HepG2 (cell line): ENCODE results near the gene CCNB1. TPM values are rescaled to one million over a fixed set of nuclear protein-coding genes. Genes with fewer than 3 reads are reported as not detected.

ENCODE experiments used
- CENPX ChIP-seq: sonication (generic); formaldehyde crosslinking; IDR thresholded peaks from 2 replicates; pipeline ENCODE4 v1.9.0; 2021; ENCODE audit warnings: mild to moderate bottlenecking, missing genetic modification reagents, moderate library complexity
- DPF2 ChIP-seq: sonication (generic); formaldehyde crosslinking; IDR thresholded peaks from 2 replicates; pipeline ENCODE4 v1.4.0; 2020; ENCODE audit warnings: mild to moderate bottlenecking, low read depth, missing genetic modification reagents, borderline replicate concordance
- GABPA ChIP-seq, 2 experiments: IDR thresholded peaks; 2 replicates each; pipeline ENCODE4 v1.6.1; 2011 to 2016; ENCODE audit warnings: low read depth in 2 of 2, low read length in 1 of 2, missing biosample characterization in 1 of 2, missing genetic modification characterization in 1 of 2
- GATAD1 ChIP-seq: IDR thresholded peaks from 2 replicates; pipeline ENCODE4 v1.6.1; 2016; ENCODE audit warnings: missing genetic modification reagents, missing compliant biosample characterization
- HCFC1 ChIP-seq: fragments of 150-350 bp; IDR thresholded peaks from 2 replicates; pipeline ENCODE4 v1.6.1; 2014; ENCODE audit warnings: low read depth, low read length
- HNRNPLL ChIP-seq: fragments of 200-400 bp; formaldehyde crosslinking; IDR thresholded peaks from 2 replicates; pipeline ENCODE4 v1.6.1; 2017; ENCODE audit warnings: mild to moderate bottlenecking, low read depth, low read length; ENCODE audit not compliant: poor library complexity, severe bottlenecking
- KLF6 ChIP-seq: IDR thresholded peaks from 2 replicates; pipeline ENCODE4 v1.8.0; 2016; ENCODE audit warnings: missing biosample characterization, missing genetic modification reagents
- NFIB ChIP-seq: sonication (generic); formaldehyde crosslinking; IDR thresholded peaks from 2 replicates; pipeline ENCODE4 v1.9.0; 2021; ENCODE audit warnings: missing genetic modification reagents, mild to moderate bottlenecking, borderline replicate concordance
- PHF21A ChIP-seq: sonication (generic); formaldehyde crosslinking; IDR thresholded peaks from 2 replicates; pipeline ENCODE4 v1.5.0; 2020; ENCODE audit warnings: mild to moderate bottlenecking, missing genetic modification reagents
- POLR2AphosphoS5 ChIP-seq: IDR thresholded peaks from 2 replicates; pipeline ENCODE4 v1.6.1; 2012; ENCODE audit warnings: low read depth, low read length
- RAD21 ChIP-seq: fragments of 450-650 bp; formaldehyde crosslinking; IDR thresholded peaks from 2 replicates; pipeline ENCODE4 v1.5.0; 2020; ENCODE audit warnings: mild to moderate bottlenecking
- SALL2 ChIP-seq: sonication (generic); formaldehyde crosslinking; IDR thresholded peaks from 2 replicates; pipeline ENCODE4 v1.8.1; 2023; ENCODE audit warnings: mild to moderate bottlenecking, missing genetic modification reagents, inconsistent platforms
- SAP130 ChIP-seq: IDR thresholded peaks from 2 replicates; pipeline ENCODE4 v1.6.1; 2016; ENCODE audit warnings: low read depth
- SSRP1 ChIP-seq: IDR thresholded peaks from 2 replicates; pipeline ENCODE4 v1.6.1; 2016; ENCODE audit warnings: control low read depth
- ZNF333 ChIP-seq: sonication (generic); formaldehyde crosslinking; IDR thresholded peaks from 2 replicates; pipeline ENCODE4 v1.4.0; 2020; ENCODE audit warnings: mild to moderate bottlenecking, missing genetic modification reagents, borderline replicate concordance
- ZNF572 ChIP-seq: sonication (generic); formaldehyde crosslinking; IDR thresholded peaks from 2 replicates; pipeline ENCODE4 v1.5.1; 2020; ENCODE audit warnings: mild to moderate bottlenecking, missing genetic modification reagents
- ZSCAN21 ChIP-seq: sonication (generic); formaldehyde crosslinking; IDR thresholded peaks from 2 replicates; pipeline ENCODE4 v1.8.0; 2022; ENCODE audit warnings: mild to moderate bottlenecking, missing genetic modification reagents, moderate library complexity, borderline replicate concordance
- polyA plus RNA-seq, 8 experiments: library from polyadenylated mRNA; depleted of rRNA in 3 of 8; stranded (reverse) in 7 of 8; unstranded in 1 of 8; fragments of >200 nt; fragmentation: Illumina TruSeq in 4 of 8; extraction: Trizol in 4 of 8; gene quantifications; 2 replicates each; pipeline versions ENCODE4 v1.2.1 to v1.2.3, GENCODE V29; 2011 to 2016; ENCODE audit warnings: low read depth in 4 of 8, missing spikeins in 1 of 8, mixed read lengths in 1 of 8; ENCODE audit not compliant: insufficient read depth in 1 of 8
- total RNA-seq, 5 experiments: library from RNA; depleted of rRNA; stranded (reverse); fragments of >200 nt; fragmentation: Illumina TruSeq; extraction: Trizol; gene quantifications; 2 replicates each; pipeline ENCODE4 v1.2.3, GENCODE V29; 2016; ENCODE audit warnings: low read depth in 1 of 5
- TF ChIP-seq, protein P1 (sequence below): sonication (generic); formaldehyde crosslinking; IDR thresholded peaks from 2 replicates; pipeline ENCODE4 v1.8.0; 2022; ENCODE audit warnings: mild to moderate bottlenecking, missing genetic modification reagents, moderate library complexity
- TF ChIP-seq, protein P2 (sequence below): sonication (generic); formaldehyde crosslinking; IDR thresholded peaks from 2 replicates; pipeline ENCODE4 v1.4.0; 2020; ENCODE audit warnings: missing genetic modification reagents
- TF ChIP-seq, protein P3 (sequence below): sonication (generic); formaldehyde crosslinking; IDR thresholded peaks from 2 replicates; pipeline ENCODE4 v1.4.0; 2020; ENCODE audit warnings: mild to moderate bottlenecking, missing genetic modification reagents
- TF ChIP-seq, protein P4 (sequence below): sonication (generic); formaldehyde crosslinking; IDR thresholded peaks from 2 replicates; pipeline ENCODE4 v1.4.0; 2020; ENCODE audit warnings: mild to moderate bottlenecking, low read depth, missing genetic modification reagents

Gene CCNB1
- total and polyA plus RNA-seq, 2 of the 13 experiments (the other 11 are each of a cell fraction or from before 2014, with no cell fraction given) = 82.3 to 316 TPM

DNA sequence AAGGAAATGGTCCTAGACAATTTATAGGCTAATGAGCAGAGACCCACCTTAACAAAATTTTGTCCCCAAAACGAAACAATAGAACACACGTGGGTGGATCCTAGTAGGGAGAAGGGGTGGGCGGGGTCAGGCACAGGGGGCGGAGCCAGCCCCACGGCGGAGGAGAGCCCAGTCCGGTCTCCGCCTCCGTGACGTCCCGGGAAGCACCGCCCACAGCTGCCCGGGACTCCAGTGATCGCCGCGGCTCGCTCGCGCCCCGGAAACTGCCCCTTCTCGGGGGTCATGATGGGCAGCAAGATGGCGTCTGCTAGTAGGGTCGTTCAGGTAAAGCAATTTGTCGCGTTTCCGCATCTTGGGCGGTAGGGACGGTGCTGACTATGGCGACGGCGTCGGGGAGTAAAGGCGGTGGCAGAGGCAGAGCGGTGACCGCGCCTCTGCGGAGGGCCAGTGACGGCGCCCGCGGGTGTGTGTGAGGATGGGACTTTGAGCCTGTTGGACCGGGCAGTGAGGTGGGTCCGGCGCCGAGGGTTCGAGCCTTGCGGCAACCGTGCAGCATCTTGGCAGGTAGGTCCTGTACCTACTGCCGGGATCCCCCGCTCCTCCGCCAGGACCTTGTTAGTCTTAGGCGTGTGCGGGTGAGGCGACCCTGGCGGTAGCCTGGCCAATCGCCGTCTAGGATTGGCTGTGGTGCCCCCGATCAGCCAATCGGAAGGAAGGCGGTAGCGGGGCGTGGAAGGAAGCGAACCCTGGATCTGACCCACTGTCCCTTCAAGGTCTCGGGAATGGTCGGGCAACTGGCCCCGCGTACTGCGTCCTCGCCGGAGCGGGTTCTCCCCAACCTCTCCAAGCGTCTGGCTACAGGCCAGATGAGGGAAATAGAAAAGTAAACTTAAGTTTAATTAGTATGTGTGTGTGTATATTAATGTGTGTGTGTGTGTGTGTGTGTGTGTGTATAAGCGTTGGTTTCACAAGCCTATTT lies 50.9 kb downstream of the CCNB1 start (continued):
- peak; percentile 41; the same call in 1 of the 2 replicates for TF ChIP-seq RAD21 (CRISPR knock-in tag)
- no peak for TF ChIP-seq CENPX (CRISPR knock-in tag)
- TF ChIP-seq NFIB (CRISPR knock-in tag) = no peak
- peak; percentile 84; the same call in 1 of the 2 replicates for TF ChIP-seq ZNF333 (CRISPR knock-in tag)
- TF ChIP-seq SAP130 (CRISPR knock-in tag) = peak; percentile 90
- TF ChIP-seq PHF21A = peak; percentile 77
- peak; percentile 57 for TF ChIP-seq GABPA (IDR thresholded peaks at IDR 0.05; ENCODE audit: low read depth, low read length)
- peak; percentile 86 for TF ChIP-seq GABPA (CRISPR knock-in tag; IDR thresholded peaks at IDR 0.05; ENCODE audit: low read depth)
- peak; percentile 50; the same call in 1 of the 2 replicates for TF ChIP-seq ZNF572 (CRISPR knock-in tag)
- TF ChIP-seq ZSCAN21 (CRISPR knock-in tag) = peak; percentile 77; the same call in 1 of the 2 replicates
- TF ChIP-seq HCFC1 = no peak
- TF ChIP-seq, protein P1, sequence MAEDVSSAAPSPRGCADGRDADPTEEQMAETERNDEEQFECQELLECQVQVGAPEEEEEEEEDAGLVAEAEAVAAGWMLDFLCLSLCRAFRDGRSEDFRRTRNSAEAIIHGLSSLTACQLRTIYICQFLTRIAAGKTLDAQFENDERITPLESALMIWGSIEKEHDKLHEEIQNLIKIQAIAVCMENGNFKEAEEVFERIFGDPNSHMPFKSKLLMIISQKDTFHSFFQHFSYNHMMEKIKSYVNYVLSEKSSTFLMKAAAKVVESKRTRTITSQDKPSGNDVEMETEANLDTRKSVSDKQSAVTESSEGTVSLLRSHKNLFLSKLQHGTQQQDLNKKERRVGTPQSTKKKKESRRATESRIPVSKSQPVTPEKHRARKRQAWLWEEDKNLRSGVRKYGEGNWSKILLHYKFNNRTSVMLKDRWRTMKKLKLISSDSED (CRISPR knock-in tag) = no peak
- peak; percentile 88 for TF ChIP-seq POLR2AphosphoS5
- TF ChIP-seq GATAD1 (CRISPR knock-in tag) = peak; percentile 83
- TF ChIP-seq SALL2 (CRISPR knock-in tag) = peak; percentile 87; the same call in 1 of the 2 replicates
- TF ChIP-seq, protein P2, sequence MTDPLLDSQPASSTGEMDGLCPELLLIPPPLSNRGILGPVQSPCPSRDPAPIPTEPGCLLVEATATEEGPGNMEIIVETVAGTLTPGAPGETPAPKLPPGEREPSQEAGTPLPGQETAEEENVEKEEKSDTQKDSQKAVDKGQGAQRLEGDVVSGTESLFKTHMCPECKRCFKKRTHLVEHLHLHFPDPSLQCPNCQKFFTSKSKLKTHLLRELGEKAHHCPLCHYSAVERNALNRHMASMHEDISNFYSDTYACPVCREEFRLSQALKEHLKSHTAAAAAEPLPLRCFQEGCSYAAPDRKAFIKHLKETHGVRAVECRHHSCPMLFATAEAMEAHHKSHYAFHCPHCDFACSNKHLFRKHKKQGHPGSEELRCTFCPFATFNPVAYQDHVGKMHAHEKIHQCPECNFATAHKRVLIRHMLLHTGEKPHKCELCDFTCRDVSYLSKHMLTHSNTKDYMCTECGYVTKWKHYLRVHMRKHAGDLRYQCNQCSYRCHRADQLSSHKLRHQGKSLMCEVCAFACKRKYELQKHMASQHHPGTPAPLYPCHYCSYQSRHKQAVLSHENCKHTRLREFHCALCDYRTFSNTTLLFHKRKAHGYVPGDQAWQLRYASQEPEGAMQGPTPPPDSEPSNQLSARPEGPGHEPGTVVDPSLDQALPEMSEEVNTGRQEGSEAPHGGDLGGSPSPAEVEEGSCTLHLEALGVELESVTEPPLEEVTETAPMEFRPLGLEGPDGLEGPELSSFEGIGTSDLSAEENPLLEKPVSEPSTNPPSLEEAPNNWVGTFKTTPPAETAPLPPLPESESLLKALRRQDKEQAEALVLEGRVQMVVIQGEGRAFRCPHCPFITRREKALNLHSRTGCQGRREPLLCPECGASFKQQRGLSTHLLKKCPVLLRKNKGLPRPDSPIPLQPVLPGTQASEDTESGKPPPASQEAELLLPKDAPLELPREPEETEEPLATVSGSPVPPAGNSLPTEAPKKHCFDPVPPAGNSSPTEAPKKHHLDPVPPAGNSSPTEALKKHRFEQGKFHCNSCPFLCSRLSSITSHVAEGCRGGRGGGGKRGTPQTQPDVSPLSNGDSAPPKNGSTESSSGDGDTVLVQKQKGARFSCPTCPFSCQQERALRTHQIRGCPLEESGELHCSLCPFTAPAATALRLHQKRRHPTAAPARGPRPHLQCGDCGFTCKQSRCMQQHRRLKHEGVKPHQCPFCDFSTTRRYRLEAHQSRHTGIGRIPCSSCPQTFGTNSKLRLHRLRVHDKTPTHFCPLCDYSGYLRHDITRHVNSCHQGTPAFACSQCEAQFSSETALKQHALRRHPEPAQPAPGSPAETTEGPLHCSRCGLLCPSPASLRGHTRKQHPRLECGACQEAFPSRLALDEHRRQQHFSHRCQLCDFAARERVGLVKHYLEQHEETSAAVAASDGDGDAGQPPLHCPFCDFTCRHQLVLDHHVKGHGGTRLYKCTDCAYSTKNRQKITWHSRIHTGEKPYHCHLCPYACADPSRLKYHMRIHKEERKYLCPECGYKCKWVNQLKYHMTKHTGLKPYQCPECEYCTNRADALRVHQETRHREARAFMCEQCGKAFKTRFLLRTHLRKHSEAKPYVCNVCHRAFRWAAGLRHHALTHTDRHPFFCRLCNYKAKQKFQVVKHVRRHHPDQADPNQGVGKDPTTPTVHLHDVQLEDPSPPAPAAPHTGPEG (CRISPR knock-in tag) = no peak
- peak; percentile 76 for TF ChIP-seq HNRNPLL
- TF ChIP-seq, protein P3, sequence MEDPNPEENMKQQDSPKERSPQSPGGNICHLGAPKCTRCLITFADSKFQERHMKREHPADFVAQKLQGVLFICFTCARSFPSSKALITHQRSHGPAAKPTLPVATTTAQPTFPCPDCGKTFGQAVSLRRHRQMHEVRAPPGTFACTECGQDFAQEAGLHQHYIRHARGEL (CRISPR knock-in tag) = 0 out of 2 replicates have a peak, but pooled peaks have one; percentile 34
- peak; percentile 92 for TF ChIP-seq KLF6 (CRISPR knock-in tag)
- TF ChIP-seq, protein P4, sequence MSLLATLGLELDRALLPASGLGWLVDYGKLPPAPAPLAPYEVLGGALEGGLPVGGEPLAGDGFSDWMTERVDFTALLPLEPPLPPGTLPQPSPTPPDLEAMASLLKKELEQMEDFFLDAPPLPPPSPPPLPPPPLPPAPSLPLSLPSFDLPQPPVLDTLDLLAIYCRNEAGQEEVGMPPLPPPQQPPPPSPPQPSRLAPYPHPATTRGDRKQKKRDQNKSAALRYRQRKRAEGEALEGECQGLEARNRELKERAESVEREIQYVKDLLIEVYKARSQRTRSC = no peak
- TF ChIP-seq DPF2 (CRISPR knock-in tag) = no peak
- peak; percentile 78; the same call in 1 of the 2 replicates for TF ChIP-seq SSRP1 (CRISPR knock-in tag)
